Endodermal cell (in vitro differentiated cells): ENCODE data around the gene LRRK1. TPM values are rescaled to one million over a fixed set of nuclear protein-coding genes. Genes with fewer than 3 reads are reported as not detected.

Experiments
- DNase-seq: peaks from one replicate; pipeline ENCODE4 v3.0.0-alpha.2; 2017
- H3K27ac ChIP-seq: 2 replicates; pipeline ENCODE4 v1.5.1; 2013; ENCODE audit warnings: mild to moderate bottlenecking, low read depth, low read length, moderate library complexity
- H3K27me3 ChIP-seq: 2 replicates; pipeline ENCODE4 v1.6.1; 2013; ENCODE audit warnings: mild to moderate bottlenecking, low read length, moderate library complexity; ENCODE audit not compliant: insufficient read depth, control insufficient read depth, poor library complexity, severe bottlenecking
- H3K36me3 ChIP-seq: 2 replicates; pipeline ENCODE4 v1.7.0; 2013; ENCODE audit warnings: mild to moderate bottlenecking, low read length, moderate library complexity; ENCODE audit not compliant: control insufficient read depth, insufficient read depth
- H3K4me1 ChIP-seq: one replicate; pipeline ENCODE4 v1.7.0; 2013; ENCODE audit warnings: low read length; ENCODE audit not compliant: control insufficient read depth, insufficient read depth
- H3K4me3 ChIP-seq: 2 replicates; pipeline ENCODE4 v1.5.1; 2013; ENCODE audit warnings: mild to moderate bottlenecking, low read length, moderate library complexity
- H3K9ac ChIP-seq: 2 replicates; pipeline ENCODE4 v1.6.1; 2013; ENCODE audit warnings: mild to moderate bottlenecking, low read length, moderate library complexity; ENCODE audit not compliant: poor library complexity, severe bottlenecking; ENCODE audit errors: extremely low read depth
- H3K9me3 ChIP-seq: 2 replicates; pipeline ENCODE4 v1.6.1; 2013; ENCODE audit warnings: mild to moderate bottlenecking, low read length, moderate library complexity; ENCODE audit not compliant: control insufficient read depth
- H3K27ac Mint-ChIP-seq: 2 replicates; pipeline ENCODE4 v1.8.0; 2020; ENCODE audit warnings: mixed read lengths
- H3K27me3 Mint-ChIP-seq: 2 replicates; pipeline ENCODE4 v1.8.0; 2021; ENCODE audit warnings: mild to moderate bottlenecking, mixed read lengths; ENCODE audit not compliant: insufficient read depth
- H3K36me3 Mint-ChIP-seq: 2 replicates; pipeline ENCODE4 v1.8.0; 2020; ENCODE audit warnings: low read depth, mixed read lengths
- H3K4me1 Mint-ChIP-seq: 2 replicates; pipeline ENCODE4 v1.8.0; 2020; ENCODE audit warnings: mixed read lengths
- H3K4me3 Mint-ChIP-seq: 2 replicates; pipeline ENCODE4 v1.8.0; 2020; ENCODE audit warnings: mild to moderate bottlenecking, moderate library complexity, mixed read lengths
- H3K9me3 Mint-ChIP-seq: 2 replicates; pipeline ENCODE4 v1.8.0; 2020; ENCODE audit warnings: mild to moderate bottlenecking, mixed read lengths
- WGBS, 2 experiments: methylation state at CpG; one replicate each; pipeline versions ENCODE4 v1.1.5 to v1.1.7; 2013; ENCODE audit warnings: missing lambda C conversion rate in 2 of 2, mixed read lengths in 1 of 2; ENCODE audit not compliant: insufficient coverage in 1 of 2, insufficient read length in 1 of 2; 5-methylcytosine and 5-hydroxymethylcytosine counted together
- total RNA-seq, 2 donors: library from RNA; stranded (reverse); fragmentation: NEBNext Ultra II Directional in 1 of 2; extraction: Animal tissue kit (Norgen Biotek cat#: 25700) in 1 of 2; gene quantifications; 2 replicates in 1 of 2; 3 replicates in 1 of 2; pipeline ENCODE4 v1.2.1, GENCODE V29; 2021
- TF ChIP-seq, protein P1 (sequence below): fragments of 200-600 bp; sonication (generic); conservative IDR thresholded peaks from 2 replicates; pipeline ENCODE4 v1.5.0; 2021; ENCODE audit warnings: antibody characterized with exemption, mild to moderate bottlenecking

The LRRK1 gene
- total RNA-seq, 2 donors from 2014 or later, result 2.7 to 5.1 TPM

DNA sequence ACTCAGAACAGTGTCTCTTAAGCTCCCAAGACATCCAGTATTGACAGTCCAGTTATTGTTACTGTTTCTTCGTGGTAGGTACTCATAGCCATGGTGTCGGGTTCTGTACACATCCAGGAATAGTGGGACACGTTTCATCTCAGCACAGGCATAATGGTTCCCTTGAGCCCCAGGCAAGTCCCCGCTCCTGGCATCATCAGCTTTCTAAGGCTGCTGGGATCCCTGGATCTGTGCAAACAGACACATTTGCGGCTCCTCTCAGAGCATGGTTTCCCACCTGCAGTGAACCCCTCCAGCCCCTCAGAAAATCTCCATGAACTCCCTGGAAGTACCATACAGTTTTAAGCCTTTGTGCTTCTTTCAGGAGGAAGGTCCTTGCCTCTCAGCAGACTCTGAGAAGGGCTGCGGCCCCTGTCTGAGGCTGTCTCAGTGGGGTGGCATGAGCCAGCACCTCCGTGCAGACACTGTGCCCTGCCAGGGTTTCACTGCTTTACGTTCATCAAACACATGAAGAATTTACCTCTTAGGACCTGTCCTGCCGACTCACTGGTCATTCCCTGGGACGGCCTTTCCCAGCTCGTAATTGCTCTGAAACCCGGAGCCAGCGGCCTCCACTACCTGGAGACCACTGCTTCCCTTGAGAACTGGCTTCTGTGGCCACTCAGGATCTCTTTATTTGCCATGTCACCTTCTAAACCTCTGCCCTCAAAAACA lies 124.9 kb downstream of the LRRK1 start:
- Histone ChIP-seq H3K36me3 (no peaks in the 10 kb centered on the region), H3K27me3 (peaks cover 8% of the 10 kb centered on the region), H3K9ac (no peak overlapping the region), H3K9me3 (no peaks in the 10 kb centered on the region), H3K27ac (no peak overlapping the region), H3K4me3 (no peak overlapping the region), H3K4me1 (no peaks in the 10 kb centered on the region)
- WGBS, 2 experiments, result 90 to 93% methylated on average over 13 of the region's 13 CpGs
- Mint-ChIP-seq H3K27me3 (peaks cover 19% of the 10 kb centered on the region), H3K4me1 (no peaks in the 10 kb centered on the region), H3K4me3 (no peak overlapping the region), H3K27ac (no peak overlapping the region), H3K36me3 (no peaks in the 10 kb centered on the region), H3K9me3 (no peaks in the 10 kb centered on the region)
- DNase-seq, result peak; percentile 42
- TF ChIP-seq, protein P1, sequence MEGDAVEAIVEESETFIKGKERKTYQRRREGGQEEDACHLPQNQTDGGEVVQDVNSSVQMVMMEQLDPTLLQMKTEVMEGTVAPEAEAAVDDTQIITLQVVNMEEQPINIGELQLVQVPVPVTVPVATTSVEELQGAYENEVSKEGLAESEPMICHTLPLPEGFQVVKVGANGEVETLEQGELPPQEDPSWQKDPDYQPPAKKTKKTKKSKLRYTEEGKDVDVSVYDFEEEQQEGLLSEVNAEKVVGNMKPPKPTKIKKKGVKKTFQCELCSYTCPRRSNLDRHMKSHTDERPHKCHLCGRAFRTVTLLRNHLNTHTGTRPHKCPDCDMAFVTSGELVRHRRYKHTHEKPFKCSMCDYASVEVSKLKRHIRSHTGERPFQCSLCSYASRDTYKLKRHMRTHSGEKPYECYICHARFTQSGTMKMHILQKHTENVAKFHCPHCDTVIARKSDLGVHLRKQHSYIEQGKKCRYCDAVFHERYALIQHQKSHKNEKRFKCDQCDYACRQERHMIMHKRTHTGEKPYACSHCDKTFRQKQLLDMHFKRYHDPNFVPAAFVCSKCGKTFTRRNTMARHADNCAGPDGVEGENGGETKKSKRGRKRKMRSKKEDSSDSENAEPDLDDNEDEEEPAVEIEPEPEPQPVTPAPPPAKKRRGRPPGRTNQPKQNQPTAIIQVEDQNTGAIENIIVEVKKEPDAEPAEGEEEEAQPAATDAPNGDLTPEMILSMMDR, result no peak

DNA sequence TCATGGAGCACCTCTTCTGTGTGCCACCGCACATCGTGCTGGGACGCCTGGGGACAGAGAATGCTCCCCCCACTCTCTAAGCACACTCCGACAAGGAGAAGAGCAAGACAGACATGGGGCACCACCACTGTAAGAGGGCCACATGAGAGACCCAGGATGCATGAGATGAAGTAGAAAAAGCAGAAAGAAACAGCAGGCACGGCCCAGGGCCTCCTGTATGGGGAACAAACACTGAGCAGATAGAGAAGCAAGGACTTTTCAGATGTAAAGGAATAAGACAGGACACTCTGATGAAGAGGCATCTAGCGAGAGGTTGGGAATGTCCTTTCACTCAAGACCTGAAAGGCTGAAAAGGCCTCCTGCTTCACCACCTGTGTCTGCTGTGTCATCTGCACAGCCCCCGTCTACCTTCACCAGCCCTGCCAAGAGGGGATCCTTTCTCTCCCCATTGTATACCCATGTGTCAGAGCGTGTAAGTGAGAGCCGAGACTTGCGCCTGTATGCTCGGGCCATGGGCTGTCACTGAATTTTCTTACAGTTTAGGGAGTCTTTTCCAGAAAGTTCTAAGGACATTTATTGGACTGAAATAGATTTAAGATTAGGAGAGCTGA lies 125.6 kb downstream of the LRRK1 start:
- Histone ChIP-seq H3K4me1 (no peaks in the 10 kb centered on the region), H3K9me3 (no peaks in the 10 kb centered on the region), H3K27me3 (peaks cover 8% of the 10 kb centered on the region), H3K4me3 (no peak overlapping the region), H3K27ac (no peak overlapping the region), H3K36me3 (no peaks in the 10 kb centered on the region), H3K9ac (no peak overlapping the region)
- TF ChIP-seq, protein P1, result no peak
- Mint-ChIP-seq H3K4me3 (no peak overlapping the region), H3K27ac (no peak overlapping the region), H3K27me3 (peaks cover 19% of the 10 kb centered on the region), H3K9me3 (no peaks in the 10 kb centered on the region), H3K4me1 (no peaks in the 10 kb centered on the region), H3K36me3 (no peaks in the 10 kb centered on the region)
- DNase-seq, result peak; percentile 35
- WGBS, 2 experiments, result 93 to 96% methylated on average over 3 to 11 of the region's 11 CpGs

DNA sequence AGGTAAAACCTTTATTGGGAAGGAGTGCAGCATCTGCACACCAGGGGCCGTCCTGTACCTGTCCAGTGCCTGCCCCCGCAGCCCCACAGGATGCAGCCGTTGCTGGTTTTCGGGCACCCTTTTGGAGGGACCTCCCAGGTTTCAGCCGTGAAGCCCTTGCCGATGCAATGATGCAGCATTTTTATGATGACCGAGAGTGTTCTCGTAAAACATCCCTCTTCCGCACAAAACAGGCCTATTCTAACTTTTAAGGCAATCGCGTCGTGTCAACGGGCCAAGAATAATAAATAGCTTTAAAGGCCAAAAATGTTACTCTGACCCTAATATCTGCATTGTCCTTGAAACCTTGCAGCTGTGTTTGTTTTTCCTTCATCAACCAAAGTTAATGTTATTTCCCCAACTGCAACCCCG lies 126.1 kb downstream of the LRRK1 start:
- no peak overlapping the region for H3K9ac ChIP-seq
- peaks cover 19% of the 10 kb centered on the region for H3K27me3 Mint-ChIP-seq
- no peaks in the 10 kb centered on the region for H3K9me3 Mint-ChIP-seq
- no peak overlapping the region for H3K4me3 ChIP-seq
- peaks cover 8% of the 10 kb centered on the region for H3K27me3 ChIP-seq
- no peaks in the 10 kb centered on the region for H3K4me1 Mint-ChIP-seq
- no peaks in the 10 kb centered on the region for H3K9me3 ChIP-seq
- H3K36me3 Mint-ChIP-seq, result no peaks in the 10 kb centered on the region
- no peaks in the 10 kb centered on the region for H3K36me3 ChIP-seq
- WGBS, 2 experiments, result 95 to 96% methylated on average over 9 to 14 of the region's 14 CpGs
- H3K4me3 Mint-ChIP-seq, result no peak overlapping the region
- H3K27ac Mint-ChIP-seq, result no peak overlapping the region
- no peaks in the 10 kb centered on the region for H3K4me1 ChIP-seq
- no peak for DNase-seq
- H3K27ac ChIP-seq, result no peak overlapping the region
- TF ChIP-seq, protein P1, result no peak
